Measurements from ENCODE around the gene NAXE. TPM values are rescaled to one million over a fixed set of nuclear protein-coding genes. Genes with fewer than 3 reads are reported as not detected.
"Not testable (repeated sequence)": the region's sequence is repeated elsewhere in the genome, so short reads cannot be mapped to it uniquely, and the experiment has no call there.

The NAXE gene
- 170 TPM for polyA plus RNA-seq (2012; ENCODE audit: insufficient read depth, insufficient read length)

GRCh38 chr1:156591432-156592157, at the start of gene NAXE:
TSS of gene NAXE (plus strand) at chr1:156591776. CDS start at chr1:156591805, 29 bp downstream.
- no peak for DNase-seq (ENCODE audit: low read depth, low spot score)
- H3K4me3 ChIP-seq (ENCODE audit: low read length) = peak within 1 kb of the TSS; percentile 84

DNA sequence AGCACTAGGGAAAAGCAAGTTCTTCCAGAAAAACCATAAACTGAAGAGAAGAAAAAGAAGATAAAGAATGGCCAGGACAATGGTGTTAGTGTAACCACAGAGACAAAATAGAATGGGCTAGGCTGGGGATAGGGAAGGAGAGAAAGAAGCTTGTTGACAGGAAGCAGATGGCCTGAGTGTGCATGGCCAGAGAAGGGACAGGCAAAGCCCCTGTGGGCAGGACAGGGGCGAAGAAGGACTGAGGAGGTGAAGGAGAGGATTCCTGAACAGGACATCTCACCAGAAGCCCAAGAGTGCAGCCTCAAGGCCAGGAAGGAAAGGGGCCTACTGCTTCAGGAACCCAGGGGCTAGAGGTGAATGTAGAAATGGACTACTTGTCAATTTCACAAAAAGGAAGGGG, 48.5 kb upstream of the NAXE start:
- DNase-seq (ENCODE audit: low read depth, low spot score) = no peak
- H3K4me3 ChIP-seq (ENCODE audit: low read length) = no peak overlapping the region

GRCh38 chr1:156544592-156545102, 46.9 kb upstream of the NAXE start:
- DNase-seq (ENCODE audit: low read depth, low spot score) = no peak
- H3K4me3 ChIP-seq (ENCODE audit: low read length) = no peak overlapping the region

DNA sequence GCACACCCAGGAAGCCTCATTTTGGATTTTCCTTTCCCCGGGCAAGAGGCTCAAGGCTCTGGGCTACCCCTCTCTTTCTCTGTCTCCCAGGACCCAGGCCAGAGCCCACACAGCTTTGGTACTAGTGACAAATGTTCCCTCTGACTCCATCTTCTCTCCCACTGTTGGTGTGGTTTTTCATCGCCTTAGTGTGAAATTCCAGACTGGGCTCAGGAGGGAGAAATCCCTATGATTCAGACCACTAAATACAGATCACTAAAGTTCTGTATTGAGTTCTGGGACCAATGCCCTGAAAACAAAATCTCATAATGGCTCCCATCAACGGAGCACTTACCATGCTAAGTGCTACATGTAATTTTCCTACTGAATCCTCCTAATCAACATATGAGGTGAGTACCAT, 45.3 kb upstream of the NAXE start:
- no peak for DNase-seq (ENCODE audit: low read depth, low spot score)
- no peak overlapping the region for H3K4me3 ChIP-seq (ENCODE audit: low read length)

DNA sequence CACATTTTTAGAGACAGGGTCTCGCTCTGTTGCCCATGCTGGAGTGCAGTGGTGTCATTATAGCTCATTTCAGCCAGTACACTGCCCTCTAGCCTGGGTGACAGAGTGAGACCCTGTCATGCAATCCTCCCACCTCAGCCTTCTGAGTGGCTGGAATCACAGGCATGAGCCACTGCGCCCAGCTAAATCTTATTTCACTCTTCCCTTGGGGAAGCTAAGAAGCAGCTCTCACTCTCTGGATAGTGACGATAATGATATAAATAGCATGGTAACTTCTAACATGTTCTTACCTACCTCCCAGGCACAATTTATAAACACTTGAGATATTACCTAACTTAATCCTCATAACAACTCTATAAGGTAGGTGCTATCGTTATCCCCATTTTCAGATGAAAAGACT, 44.1 kb upstream of the NAXE start:
- no peak for DNase-seq (ENCODE audit: low read depth, low spot score)
- H3K4me3 ChIP-seq (ENCODE audit: low read length) = no peak overlapping the region

DNA sequence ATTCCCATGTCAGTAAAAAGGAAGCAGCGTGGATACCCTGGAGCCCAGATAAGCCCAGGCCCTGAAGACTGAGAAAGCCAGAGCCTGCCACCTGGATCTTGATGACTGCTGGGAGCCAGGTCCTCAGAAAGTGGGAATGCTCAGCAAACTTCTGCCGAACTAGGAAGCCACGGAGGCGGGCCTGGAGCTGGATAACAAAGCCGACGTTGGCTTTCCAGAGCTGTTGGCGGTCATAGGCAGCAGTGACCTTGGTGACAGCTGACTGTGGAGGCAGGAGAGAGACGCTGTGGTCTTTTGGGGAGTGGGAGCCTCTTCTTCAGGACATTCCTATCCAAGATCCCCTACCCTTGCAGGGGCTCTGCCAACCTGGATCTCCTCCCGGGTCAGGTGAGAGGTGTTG, 43.6 kb upstream of the NAXE start:
- no peak overlapping the region for H3K4me3 ChIP-seq (ENCODE audit: low read length)
- DNase-seq (ENCODE audit: low read depth, low spot score) = no peak

- no peak for DNase-seq (ENCODE audit: low read depth, low spot score)
- H3K4me3 ChIP-seq (ENCODE audit: low read length) = no peak overlapping the region
These were observed 42.2 kb upstream of the NAXE start for GRCh38 chr1:156549390-156549789.

- H3K4me3 ChIP-seq (ENCODE audit: low read length) = no peak overlapping the region
- DNase-seq (ENCODE audit: low read depth, low spot score) = no peak
These were observed 41.7 kb upstream of the NAXE start for GRCh38 chr1:156549831-156550230.

- no peak for DNase-seq (ENCODE audit: low read depth, low spot score)
- H3K4me3 ChIP-seq (ENCODE audit: low read length) = no peak overlapping the region
These were observed 41.2 kb upstream of the NAXE start for GRCh38 chr1:156550346-156550745.

GRCh38 chr1:156551066-156551643, 40.4 kb upstream of the NAXE start:
- H3K4me3 ChIP-seq (ENCODE audit: low read length) = no peak overlapping the region
- no peak for DNase-seq (ENCODE audit: low read depth, low spot score)

GRCh38 chr1:156551869-156552268, 39.7 kb upstream of the NAXE start:
- no peak overlapping the region for H3K4me3 ChIP-seq (ENCODE audit: low read length)
- no peak for DNase-seq (ENCODE audit: low read depth, low spot score)

DNA sequence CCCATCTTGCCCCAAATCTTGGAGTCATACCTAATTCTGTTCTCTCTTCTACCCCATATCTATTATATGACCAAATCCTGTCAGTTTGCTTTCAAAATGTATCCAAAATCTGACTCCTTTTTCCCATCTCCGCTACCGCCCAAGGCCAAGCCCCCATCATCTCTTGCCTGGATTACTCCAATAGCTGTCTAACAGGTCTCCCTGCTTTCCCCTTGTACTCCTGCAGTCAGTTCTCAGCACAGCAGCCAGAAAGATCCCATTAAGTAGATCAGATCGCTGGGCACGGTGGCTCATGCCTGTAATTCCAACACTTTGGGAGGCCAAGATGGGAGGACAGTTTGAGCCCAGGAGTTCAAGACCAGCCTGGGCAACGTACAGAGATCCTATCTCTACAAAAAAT, 39.1 kb upstream of the NAXE start:
- no peak overlapping the region for H3K4me3 ChIP-seq (ENCODE audit: low read length)
- DNase-seq (ENCODE audit: low read depth, low spot score) = no peak

GRCh38 chr1:156552937-156553336, 38.6 kb upstream of the NAXE start:
- not testable (repeated sequence) for DNase-seq (ENCODE audit: low read depth, low spot score); H3K4me3 ChIP-seq (ENCODE audit: low read length)

GRCh38 chr1:156553860-156554485, 37.6 kb upstream of the NAXE start:
- H3K4me3 ChIP-seq (ENCODE audit: low read length) = no peak overlapping the region
- DNase-seq (ENCODE audit: low read depth, low spot score) = no peak

DNA sequence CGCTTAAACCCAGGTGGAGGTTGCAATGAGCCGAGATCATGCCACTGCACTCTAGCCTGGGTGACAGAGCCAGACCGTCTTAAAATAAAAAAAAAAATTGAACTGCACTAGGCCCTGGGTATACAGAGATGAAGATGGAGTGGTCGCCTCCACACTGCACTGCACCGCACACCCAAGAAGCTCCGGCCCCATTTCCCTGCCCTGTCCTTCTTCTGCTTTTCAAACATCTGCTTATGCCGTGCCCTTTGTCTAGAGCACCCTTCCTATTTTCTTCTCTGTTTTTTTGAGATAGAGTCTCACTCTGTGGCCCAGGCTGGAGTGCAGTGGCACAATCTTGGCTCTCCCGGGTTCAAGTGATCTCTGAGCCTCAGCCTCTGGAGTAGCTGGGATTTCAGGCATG, 36.6 kb upstream of the NAXE start:
- no peak overlapping the region for H3K4me3 ChIP-seq (ENCODE audit: low read length)
- DNase-seq (ENCODE audit: low read depth, low spot score) = no peak

GRCh38 chr1:156555715-156556114, 35.9 kb upstream of the NAXE start:
- DNase-seq (ENCODE audit: low read depth, low spot score) = no peak

DNA sequence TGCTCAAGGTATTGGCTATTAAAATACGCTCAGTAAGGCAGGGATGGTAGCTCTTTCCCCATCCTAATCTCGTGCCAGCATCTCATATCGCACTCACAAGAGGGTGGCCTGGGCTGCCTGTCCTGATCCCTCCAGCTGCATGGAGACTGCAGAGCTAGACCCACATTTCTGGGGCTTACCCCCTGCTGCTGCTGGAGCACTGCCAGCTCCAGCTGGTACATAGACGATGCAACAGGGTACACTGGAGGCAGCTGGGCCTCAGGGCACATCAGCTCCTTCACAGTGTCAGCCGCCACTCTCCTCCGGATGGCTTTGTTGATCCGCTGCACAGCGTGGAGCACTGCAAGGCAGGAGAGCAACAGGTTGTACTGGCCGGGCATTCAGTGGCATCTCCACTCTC, 35.2 kb upstream of the NAXE start:
- H3K4me3 ChIP-seq (ENCODE audit: low read length) = no peak overlapping the region
- DNase-seq (ENCODE audit: low read depth, low spot score) = no peak

More at GRCh38 chr1:156555715-156556114, 35.9 kb upstream of the NAXE start:
- H3K4me3 ChIP-seq (ENCODE audit: low read length) = no peak overlapping the region

DNA sequence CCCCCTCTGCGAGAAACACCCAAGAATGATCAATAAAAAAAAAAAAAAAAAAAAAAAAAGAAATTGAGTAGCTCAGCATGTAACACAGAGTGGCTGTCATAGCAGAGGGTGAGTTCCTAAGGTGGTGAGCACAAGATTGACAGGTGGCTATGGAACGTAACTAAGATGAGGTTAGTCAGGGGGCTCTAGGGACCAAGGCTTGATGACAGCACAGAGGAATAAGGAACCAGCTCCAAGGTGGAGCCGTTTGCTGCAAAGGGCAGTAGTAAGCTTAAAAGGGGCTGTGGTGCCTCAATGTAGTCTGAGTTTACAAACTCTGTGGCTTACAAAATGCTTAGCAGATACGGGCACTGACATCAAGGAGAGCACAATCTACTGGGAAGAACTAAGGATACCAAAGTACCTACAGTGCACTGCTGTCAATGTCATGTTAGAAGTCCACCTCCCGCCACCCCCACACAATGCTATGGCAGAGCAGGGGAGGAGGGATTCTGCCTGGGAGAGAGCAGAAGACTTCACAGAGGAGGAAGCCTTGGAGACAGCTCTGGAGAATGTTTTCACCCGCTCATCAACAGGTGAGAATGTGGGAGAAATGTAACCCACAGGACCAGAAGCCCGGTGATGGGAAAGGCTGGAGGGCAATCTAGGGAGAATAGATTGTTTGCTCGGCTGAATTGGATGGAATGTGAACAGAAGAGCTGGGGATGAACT, 32.3 kb upstream of the NAXE start:
- no peak for DNase-seq (ENCODE audit: low read depth, low spot score)
- H3K4me3 ChIP-seq (ENCODE audit: low read length) = no peak overlapping the region

- no peak overlapping the region for H3K4me3 ChIP-seq (ENCODE audit: low read length)
- DNase-seq (ENCODE audit: low read depth, low spot score) = no peak
These were observed 31.7 kb upstream of the NAXE start for GRCh38 chr1:156559797-156560385.

Data from Jurkat, Clone E6-1 (cell line).